Activated naive CD4-positive, alpha-beta T cell treated with Interleukin-2 at 50 U/mL for 16 hours (primary cell): ENCODE results near the gene KIFAP3.
A peak's percentile ranks its signal among the peaks of the same experiment; 100 is the strongest.
"Not testable (repeated sequence)": the region's sequence is repeated elsewhere in the genome, so short reads cannot be mapped to it uniquely, and the experiment has no call there.

Experiments
- DNase-seq: peaks from one replicate; pipeline ENCODE4 v3.0.0-alpha.2; 2020

Gene KIFAP3

GRCh38 chr1:169921080-169921479 lies 153.4 kb downstream of the KIFAP3 start:
- DNase-seq, result no peak

- no peak for DNase-seq
Observed at GRCh38 chr1:169918927-169919326, 155.6 kb downstream of the KIFAP3 start.

- not testable (repeated sequence) for DNase-seq
Observed at GRCh38 chr1:169918220-169918619, 156.3 kb downstream of the KIFAP3 start.

- no peak for DNase-seq
Observed at GRCh38 chr1:169915150-169915549, 159.3 kb downstream of the KIFAP3 start.

- DNase-seq, result no peak
Observed at GRCh38 chr1:169914531-169914930, 160.0 kb downstream of the KIFAP3 start.

GRCh38 chr1:169909499-169909898 lies 165.0 kb downstream of the KIFAP3 start:
- DNase-seq, result no peak

GRCh38 chr1:169906938-169907337 lies 167.6 kb downstream of the KIFAP3 start:
- DNase-seq, result no peak

- no peak for DNase-seq
Observed at GRCh38 chr1:169904834-169905233, 169.7 kb downstream of the KIFAP3 start.

GRCh38 chr1:169902751-169903150 lies 171.7 kb downstream of the KIFAP3 start:
- no peak for DNase-seq

GRCh38 chr1:169901115-169901514 lies 173.4 kb downstream of the KIFAP3 start:
- no peak for DNase-seq

- DNase-seq, result no peak
Observed at GRCh38 chr1:169900571-169900970, 173.9 kb downstream of the KIFAP3 start.

GRCh38 chr1:169899519-169900217 lies 174.8 kb downstream of the KIFAP3 start:
- no peak for DNase-seq

- no peak for DNase-seq
Observed at GRCh38 chr1:169896013-169896412, 178.5 kb downstream of the KIFAP3 start.

- no peak for DNase-seq
Observed at GRCh38 chr1:169894424-169895145, 179.9 kb downstream of the KIFAP3 start.

GRCh38 chr1:169893645-169894423 lies 180.7 kb downstream of the KIFAP3 start, which contains the start of gene SCYL3:
SCYL3 (minus strand) TSS chr1:169893896; CDS start chr1:169888840, 5,056 bp downstream.
- DNase-seq, result peak; percentile 89

- no peak for DNase-seq
Observed at GRCh38 chr1:169892927-169893644, 181.4 kb downstream of the KIFAP3 start.

GRCh38 chr1:169892176-169892926 lies 182.1 kb downstream of the KIFAP3 start:
- no peak for DNase-seq

- no peak for DNase-seq
Observed at GRCh38 chr1:169891539-169891885, 183.0 kb downstream of the KIFAP3 start.

- peak; percentile 38 for DNase-seq
Observed at GRCh38 chr1:169890761-169891538, 183.5 kb downstream of the KIFAP3 start.

GRCh38 chr1:169889871-169890270 lies 184.6 kb downstream of the KIFAP3 start:
- no peak for DNase-seq

GRCh38 chr1:169886931-169887330 lies 187.6 kb downstream of the KIFAP3 start:
- DNase-seq, result no peak
